Nephron (organoid): Measurements from ENCODE around the gene AGPAT3.

ENCODE experiments used
- H3K27ac Mint-ChIP-seq, 3 experiments: 2 replicates each; pipeline ENCODE4 v1.8.0; 2020; ENCODE audit warnings: mixed read lengths in 3 of 3, mild to moderate bottlenecking in 2 of 3, moderate library complexity in 1 of 3
- H3K27me3 Mint-ChIP-seq: 2 replicates; pipeline ENCODE4 v1.8.0; 2021; ENCODE audit warnings: low read depth, mild to moderate bottlenecking, moderate library complexity, mixed read lengths
- H3K36me3 Mint-ChIP-seq: 2 replicates; pipeline ENCODE4 v1.8.0; 2020; ENCODE audit warnings: low read depth, mixed read lengths
- H3K4me1 Mint-ChIP-seq: 2 replicates; pipeline ENCODE4 v1.8.0; 2020; ENCODE audit warnings: mixed read lengths
- H3K4me3 Mint-ChIP-seq, 3 experiments: 2 replicates each; pipeline ENCODE4 v1.8.0; 2020; ENCODE audit warnings: mild to moderate bottlenecking in 3 of 3, mixed read lengths in 3 of 3, moderate library complexity in 2 of 3
- H3K9me3 Mint-ChIP-seq: 2 replicates; pipeline ENCODE4 v1.8.0; 2020; ENCODE audit warnings: mixed read lengths
- TF ChIP-seq, protein P1 (sequence below), 3 experiments: fragments of 200-600 bp; sonication (generic); IDR thresholded peaks; one replicate each; pipeline ENCODE4 v1.5.0; 2021; ENCODE audit warnings: antibody characterized with exemption in 3 of 3; ENCODE audit not compliant: unreplicated experiment in 3 of 3

Gene AGPAT3

DNA sequence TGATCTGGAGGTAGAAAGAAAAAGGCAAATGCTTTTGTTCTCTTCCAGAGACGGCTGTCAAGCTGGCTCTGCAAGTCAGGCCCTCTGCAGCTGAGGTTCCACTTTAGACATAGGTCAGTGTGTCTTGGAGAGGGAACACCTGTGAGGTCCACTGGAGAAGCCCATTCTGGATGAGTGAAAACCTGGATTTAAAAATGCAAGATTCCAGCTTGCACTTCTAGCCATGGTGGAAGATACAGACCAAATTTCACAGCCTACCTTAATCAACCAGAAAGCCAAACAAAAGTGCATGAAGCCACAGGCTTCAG lies 35.0 kb downstream of the AGPAT3 start:
- no peak overlapping the region for H3K27ac Mint-ChIP-seq
- peaks cover 9% of the 10 kb centered on the region for H3K4me1 Mint-ChIP-seq
- peaks cover 43% of the 10 kb centered on the region for H3K36me3 Mint-ChIP-seq
- no peak overlapping the region for H3K4me3 Mint-ChIP-seq
- H3K27me3 Mint-ChIP-seq: no peaks in the 10 kb centered on the region
- peaks cover 18% of the 10 kb centered on the region for H3K9me3 Mint-ChIP-seq
- TF ChIP-seq, protein P1, sequence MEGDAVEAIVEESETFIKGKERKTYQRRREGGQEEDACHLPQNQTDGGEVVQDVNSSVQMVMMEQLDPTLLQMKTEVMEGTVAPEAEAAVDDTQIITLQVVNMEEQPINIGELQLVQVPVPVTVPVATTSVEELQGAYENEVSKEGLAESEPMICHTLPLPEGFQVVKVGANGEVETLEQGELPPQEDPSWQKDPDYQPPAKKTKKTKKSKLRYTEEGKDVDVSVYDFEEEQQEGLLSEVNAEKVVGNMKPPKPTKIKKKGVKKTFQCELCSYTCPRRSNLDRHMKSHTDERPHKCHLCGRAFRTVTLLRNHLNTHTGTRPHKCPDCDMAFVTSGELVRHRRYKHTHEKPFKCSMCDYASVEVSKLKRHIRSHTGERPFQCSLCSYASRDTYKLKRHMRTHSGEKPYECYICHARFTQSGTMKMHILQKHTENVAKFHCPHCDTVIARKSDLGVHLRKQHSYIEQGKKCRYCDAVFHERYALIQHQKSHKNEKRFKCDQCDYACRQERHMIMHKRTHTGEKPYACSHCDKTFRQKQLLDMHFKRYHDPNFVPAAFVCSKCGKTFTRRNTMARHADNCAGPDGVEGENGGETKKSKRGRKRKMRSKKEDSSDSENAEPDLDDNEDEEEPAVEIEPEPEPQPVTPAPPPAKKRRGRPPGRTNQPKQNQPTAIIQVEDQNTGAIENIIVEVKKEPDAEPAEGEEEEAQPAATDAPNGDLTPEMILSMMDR (IDR thresholded peaks at IDR 0.05; ENCODE audit: unreplicated experiment in 3 of 3): no peak

DNA sequence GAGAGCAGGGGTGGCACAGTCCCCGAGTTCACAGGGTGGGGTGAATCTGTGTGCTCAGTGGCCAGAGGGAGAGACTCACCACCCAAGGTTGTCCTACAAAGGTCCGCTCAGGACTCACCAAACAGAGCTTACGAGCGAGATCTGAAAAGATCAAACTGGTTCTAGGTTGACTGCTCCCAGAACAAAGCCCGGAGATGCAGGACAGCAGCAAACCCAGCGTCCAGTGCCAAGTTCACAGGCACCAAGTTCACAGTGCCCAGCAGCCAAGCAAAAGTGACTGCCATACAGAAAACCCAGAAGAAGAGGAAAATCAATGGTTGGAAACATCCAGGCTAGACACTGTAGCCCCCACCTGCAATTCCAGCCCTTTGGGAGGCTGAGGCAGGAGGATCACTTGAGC lies 35.7 kb downstream of the AGPAT3 start:
- Mint-ChIP-seq H3K36me3 (peaks cover 45% of the 10 kb centered on the region), H3K9me3 (peaks cover 18% of the 10 kb centered on the region), H3K27me3 (no peaks in the 10 kb centered on the region), H3K27ac (no peak overlapping the region), H3K4me1 (peaks cover 9% of the 10 kb centered on the region), H3K4me3 (no peak overlapping the region)
- TF ChIP-seq, protein P1 (IDR thresholded peaks at IDR 0.05; ENCODE audit: unreplicated experiment in 3 of 3): no peak

DNA sequence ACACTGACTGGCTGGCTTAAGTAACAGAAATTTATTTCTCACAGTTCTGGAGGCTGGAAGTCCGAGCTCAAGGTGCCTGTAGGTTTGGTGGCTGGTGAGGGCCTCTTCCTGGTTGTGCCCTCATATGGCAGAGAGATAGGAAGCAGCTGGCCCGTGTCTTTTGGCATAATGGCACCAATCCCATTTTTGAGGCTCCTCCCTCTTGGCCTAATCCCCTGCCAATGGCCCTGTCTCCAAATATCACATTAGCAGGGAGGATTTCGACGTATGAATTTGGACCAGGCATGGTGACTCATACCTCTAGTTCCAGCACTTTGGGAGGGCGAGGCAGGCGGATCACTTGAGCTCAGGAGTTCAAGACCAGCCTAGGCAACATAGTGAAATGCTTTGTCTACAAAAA lies 37.4 kb downstream of the AGPAT3 start:
- peaks cover 9% of the 10 kb centered on the region for H3K4me1 Mint-ChIP-seq
- TF ChIP-seq, protein P1 (IDR thresholded peaks at IDR 0.05; ENCODE audit: unreplicated experiment in 3 of 3): no peak
- H3K27me3 Mint-ChIP-seq: no peaks in the 10 kb centered on the region
- H3K4me3 Mint-ChIP-seq: no peak overlapping the region
- H3K9me3 Mint-ChIP-seq: peaks cover 17% of the 10 kb centered on the region
- H3K27ac Mint-ChIP-seq: no peak overlapping the region
- H3K36me3 Mint-ChIP-seq: peaks cover 50% of the 10 kb centered on the region

DNA sequence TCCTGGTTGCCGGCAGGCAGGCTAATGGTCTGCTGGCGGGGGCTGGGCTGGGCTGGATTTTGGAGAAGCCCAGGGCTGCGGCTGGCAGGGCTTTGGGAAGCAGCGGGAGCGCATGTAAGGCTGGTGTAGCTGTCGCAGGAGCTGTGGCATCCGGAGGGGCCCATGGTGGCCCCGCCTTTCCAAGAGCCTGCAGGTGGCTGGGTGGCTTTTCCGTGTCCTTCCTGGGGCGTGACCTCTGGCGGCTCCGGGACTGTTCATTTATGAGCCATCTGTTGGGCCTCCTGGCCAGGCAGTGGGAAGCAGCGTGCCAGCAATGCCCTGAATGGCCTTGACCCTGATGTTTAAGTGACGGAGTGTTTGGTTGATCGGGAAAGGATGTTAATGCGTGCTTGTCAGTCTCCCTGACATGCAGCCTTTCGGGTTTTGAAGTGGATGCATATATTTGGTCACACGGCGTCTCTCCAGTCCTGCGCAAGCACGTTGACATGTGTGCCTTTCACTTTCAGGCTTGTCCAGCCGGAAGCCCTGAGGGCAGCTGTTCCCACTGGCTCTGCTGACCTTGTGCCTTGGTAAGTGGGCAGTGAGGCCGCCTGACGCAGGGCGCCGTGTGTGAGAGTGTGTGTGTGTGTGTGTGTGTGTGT lies 38.5 kb downstream of the AGPAT3 start:
- Mint-ChIP-seq H3K4me3 (no peak overlapping the region), H3K36me3 (peaks cover 50% of the 10 kb centered on the region), H3K9me3 (peaks cover 9% of the 10 kb centered on the region), H3K4me1 (peaks cover 15% of the 10 kb centered on the region), H3K27ac (peak overlapping the region in 1 of 3 experiments; percentile 36), H3K27me3 (no peaks in the 10 kb centered on the region)
- TF ChIP-seq, protein P1 (IDR thresholded peaks at IDR 0.05; ENCODE audit: unreplicated experiment in 3 of 3): no peak

DNA sequence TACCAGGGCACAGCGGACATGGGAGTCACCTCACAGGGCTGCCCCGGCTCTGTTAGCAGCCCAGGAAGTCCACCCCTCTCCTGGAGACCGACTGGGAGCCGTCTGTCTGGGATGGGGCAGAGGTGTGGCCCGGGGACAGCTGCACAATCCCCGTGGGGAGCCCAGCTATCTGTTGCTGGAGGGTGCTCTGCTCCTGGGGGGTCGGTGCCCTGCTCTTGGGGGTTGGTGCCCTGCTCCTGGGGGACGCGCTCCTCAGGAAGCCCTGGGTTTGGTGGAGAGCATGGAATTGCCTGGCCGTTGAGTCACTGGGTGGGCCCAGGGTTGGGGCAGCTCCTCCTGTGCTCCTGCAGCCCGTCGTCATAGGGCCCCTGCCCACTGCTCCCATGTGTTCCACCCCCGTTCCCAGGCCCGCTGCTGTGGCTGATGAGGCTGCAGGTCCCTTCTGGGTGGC lies 39.3 kb downstream of the AGPAT3 start:
- H3K36me3 Mint-ChIP-seq: peaks cover 44% of the 10 kb centered on the region
- no peak overlapping the region for H3K27ac Mint-ChIP-seq
- H3K9me3 Mint-ChIP-seq: peaks cover 5% of the 10 kb centered on the region
- no peaks in the 10 kb centered on the region for H3K27me3 Mint-ChIP-seq
- peaks cover 15% of the 10 kb centered on the region for H3K4me1 Mint-ChIP-seq
- TF ChIP-seq, protein P1 (IDR thresholded peaks at IDR 0.05; ENCODE audit: unreplicated experiment in 3 of 3): no peak
- no peak overlapping the region for H3K4me3 Mint-ChIP-seq

DNA sequence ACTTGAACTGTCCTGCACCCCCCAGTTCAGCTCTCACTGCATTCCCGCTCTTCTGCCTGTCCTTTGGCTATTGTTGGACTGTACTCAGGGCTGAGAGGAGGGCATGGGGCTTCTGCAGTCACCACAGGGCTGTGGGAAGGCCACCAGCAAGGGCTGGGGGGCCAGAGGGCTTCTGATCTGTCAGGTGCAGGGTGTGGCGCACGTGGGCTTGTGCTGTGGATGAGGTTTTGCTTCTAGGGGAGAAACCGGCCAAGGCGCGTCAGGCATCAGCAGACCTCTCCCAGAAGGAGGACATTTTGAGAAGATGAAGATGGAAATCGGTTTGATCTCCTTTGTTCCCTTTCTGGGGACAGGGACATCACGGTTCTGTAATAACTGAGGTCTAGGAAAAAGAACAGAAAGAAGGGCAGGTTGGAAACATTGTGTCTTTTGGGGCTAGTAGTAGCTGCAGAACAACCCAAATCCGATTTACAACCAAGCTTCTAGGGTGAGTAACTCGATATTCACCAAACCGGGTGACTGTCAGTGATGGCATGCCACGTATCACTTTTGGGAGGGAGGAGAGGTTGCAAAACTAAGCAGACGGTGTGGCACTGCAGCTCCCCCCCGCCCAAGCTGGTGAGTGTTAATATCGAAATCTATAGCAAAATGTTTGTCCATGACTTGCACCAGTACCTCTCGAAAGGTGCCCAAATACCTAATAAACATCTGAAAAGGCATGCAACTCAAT lies 40.9 kb downstream of the AGPAT3 start:
- H3K4me1 Mint-ChIP-seq: peaks cover 25% of the 10 kb centered on the region
- no peak overlapping the region for H3K27ac Mint-ChIP-seq
- H3K27me3 Mint-ChIP-seq: no peaks in the 10 kb centered on the region
- no peak overlapping the region for H3K4me3 Mint-ChIP-seq
- TF ChIP-seq, protein P1 (IDR thresholded peaks at IDR 0.05; ENCODE audit: unreplicated experiment in 3 of 3): no peak
- peaks cover 30% of the 10 kb centered on the region for H3K36me3 Mint-ChIP-seq
- no peaks in the 10 kb centered on the region for H3K9me3 Mint-ChIP-seq
